Glutamatergic neuron (in vitro differentiated cells): ENCODE measurements around the gene PRPF40B. TPM values are rescaled to one million over a fixed set of nuclear protein-coding genes. Genes with fewer than 3 reads are reported as not detected.

Experiments used
- DNase-seq: peaks from one replicate; pipeline ENCODE4 v3.0.0; 2022
- H3K27ac Mint-ChIP-seq: one replicate; pipeline ENCODE4 v1.8.0; 2020; ENCODE audit warnings: mild to moderate bottlenecking, mixed read lengths, inconsistent platforms; ENCODE audit not compliant: unreplicated experiment
- H3K27me3 Mint-ChIP-seq: one replicate; pipeline ENCODE4 v1.8.0; 2020; ENCODE audit warnings: mild to moderate bottlenecking, moderate library complexity, mixed read lengths, inconsistent platforms; ENCODE audit not compliant: unreplicated experiment
- H3K36me3 Mint-ChIP-seq: one replicate; pipeline ENCODE4 v1.8.0; 2020; ENCODE audit warnings: mild to moderate bottlenecking, mixed read lengths, inconsistent platforms; ENCODE audit not compliant: unreplicated experiment
- H3K4me1 Mint-ChIP-seq: one replicate; pipeline ENCODE4 v1.8.0; 2020; ENCODE audit warnings: mild to moderate bottlenecking, low read depth, mixed read lengths, inconsistent platforms; ENCODE audit not compliant: unreplicated experiment
- H3K4me3 Mint-ChIP-seq: one replicate; pipeline ENCODE4 v1.8.0; 2020; ENCODE audit warnings: mild to moderate bottlenecking, mixed read lengths, inconsistent platforms; ENCODE audit not compliant: unreplicated experiment
- H3K9me3 Mint-ChIP-seq: one replicate; pipeline ENCODE4 v1.8.0; 2020; ENCODE audit warnings: mild to moderate bottlenecking, moderate library complexity, mixed read lengths, inconsistent platforms; ENCODE audit not compliant: unreplicated experiment
- CTCF ChIP-seq: fragments of 200-600 bp; sonication (generic); IDR thresholded peaks from one replicate; pipeline ENCODE4 v1.5.0; 2021; ENCODE audit not compliant: partially characterized antibody, unreplicated experiment
- total RNA-seq: library from RNA; stranded (reverse); fragmentation: NEBNext Ultra II Directional; extraction: Animal tissue kit (Norgen Biotek cat#: 25700); gene quantifications from one replicate; pipeline ENCODE4 v1.2.1, GENCODE V29; 2021; ENCODE audit not compliant: unreplicated experiment

PRPF40B gene
- total RNA-seq, 1 donor from 2014 or later, result 26.4 TPM

GRCh38 chr12:49678711-49679110 is 55.4 kb downstream of the PRPF40B start:
- Mint-ChIP-seq H3K9me3 (peaks cover 10% of the 10 kb centered on the region), H3K4me1 (peaks cover 29% of the 10 kb centered on the region), H3K27ac (no peak overlapping the region), H3K36me3 (no peaks in the 10 kb centered on the region), H3K4me3 (no peak overlapping the region), H3K27me3 (peaks cover 5% of the 10 kb centered on the region)
- no peak for TF ChIP-seq CTCF
- DNase-seq, result no peak

GRCh38 chr12:49680075-49680474 is 56.7 kb downstream of the PRPF40B start:
- H3K36me3 Mint-ChIP-seq, result no peaks in the 10 kb centered on the region
- no peak overlapping the region for H3K27ac Mint-ChIP-seq
- H3K9me3 Mint-ChIP-seq, result peaks cover 2% of the 10 kb centered on the region
- no peaks in the 10 kb centered on the region for H3K27me3 Mint-ChIP-seq
- TF ChIP-seq CTCF, result no peak
- no peak overlapping the region for H3K4me3 Mint-ChIP-seq
- DNase-seq, result no peak
- H3K4me1 Mint-ChIP-seq, result peaks cover 24% of the 10 kb centered on the region

GRCh38 chr12:49683599-49684309 is 60.4 kb downstream of the PRPF40B start:
- DNase-seq, result no peak
- H3K27ac Mint-ChIP-seq, result no peak overlapping the region
- peaks cover 10% of the 10 kb centered on the region for H3K4me1 Mint-ChIP-seq
- H3K9me3 Mint-ChIP-seq, result no peaks in the 10 kb centered on the region
- no peak for TF ChIP-seq CTCF
- H3K4me3 Mint-ChIP-seq, result no peak overlapping the region
- peaks cover 3% of the 10 kb centered on the region for H3K27me3 Mint-ChIP-seq
- H3K36me3 Mint-ChIP-seq, result no peaks in the 10 kb centered on the region

- no peak for DNase-seq
- H3K27ac Mint-ChIP-seq, result no peak overlapping the region
- no peaks in the 10 kb centered on the region for H3K36me3 Mint-ChIP-seq
- no peak for TF ChIP-seq CTCF
- H3K27me3 Mint-ChIP-seq, result peaks cover 3% of the 10 kb centered on the region
- H3K4me3 Mint-ChIP-seq, result no peak overlapping the region
- H3K9me3 Mint-ChIP-seq, result no peaks in the 10 kb centered on the region
- peaks cover 10% of the 10 kb centered on the region for H3K4me1 Mint-ChIP-seq
Observed at GRCh38 chr12:49684310-49684854, 61.0 kb downstream of the PRPF40B start.

GRCh38 chr12:49687941-49688340 is 64.6 kb downstream of the PRPF40B start:
- peaks cover 3% of the 10 kb centered on the region for H3K27me3 Mint-ChIP-seq
- no peak for DNase-seq
- no peaks in the 10 kb centered on the region for H3K36me3 Mint-ChIP-seq
- no peak overlapping the region for H3K27ac Mint-ChIP-seq
- H3K4me1 Mint-ChIP-seq, result peaks cover 16% of the 10 kb centered on the region
- no peak overlapping the region for H3K4me3 Mint-ChIP-seq
- no peaks in the 10 kb centered on the region for H3K9me3 Mint-ChIP-seq
- TF ChIP-seq CTCF, result no peak
